Endothelial cell of umbilical vein (primary cell): ENCODE data around the gene MFGE8. TPM values are rescaled to one million over a fixed set of nuclear protein-coding genes. Genes with fewer than 3 reads are reported as not detected.

ENCODE experiments used
- BruUV-seq: library from RNA; stranded (reverse); fragments of 400-500 nt; replicated peaks from 2 replicates; lab custom pipeline; 2021; lab: Mats Ljungman, UMichigan
- CTCF ChIA-PET: fragments of 300-600, 350-600 bp; sonication (Branson Sonifier 250); formaldehyde crosslinking; loops from one replicate; lab custom pipeline; 2021; ENCODE audit warnings: antibody characterized with exemption, inconsistent platforms; lab: Charles Lee
- POLR2A ChIA-PET: fragments of 300-600, 350-600 bp; sonication (Branson Sonifier 250); formaldehyde crosslinking; loops from one replicate; lab custom pipeline; 2021; ENCODE audit warnings: antibody characterized with exemption, inconsistent platforms; lab: Charles Lee
- DNase-seq: peaks from one replicate; pipeline ENCODE4 v3.0.0-alpha.2; 2011; ENCODE audit warnings: low read depth, low spot score
- FAIRE-seq: peaks from 2 replicates; lab custom pipeline; 2011; peaks lifted over from hg19 to GRCh38; lab: Jason Lieb, UNC
- H2AFZ ChIP-seq: 2 replicates; pipeline ENCODE4 v1.6.0; 2012; ENCODE audit warnings: low read depth, low read length, control low read depth, inconsistent platforms
- H3K27ac ChIP-seq: 2 replicates; pipeline ENCODE4 v1.5.1; 2011; ENCODE audit warnings: low read depth, mild to moderate bottlenecking, control low read depth, low read length, moderate library complexity; ENCODE audit not compliant: insufficient read depth
- H3K27me3 ChIP-seq, 2 experiments: 2 replicates each; pipeline versions ENCODE4 v1.6.0 to v1.6.1; 2011; ENCODE audit warnings: low read length in 2 of 2, mixed read lengths in 1 of 2; ENCODE audit not compliant: control insufficient read depth in 2 of 2, insufficient read depth in 2 of 2
- H3K36me3 ChIP-seq, 2 experiments: 2 replicates in 1 of 2; 3 replicates in 1 of 2; pipeline ENCODE4 v1.5.1; 2011; ENCODE audit warnings: low read length in 2 of 2, mild to moderate bottlenecking in 1 of 2, moderate library complexity in 1 of 2; ENCODE audit not compliant: control insufficient read depth in 2 of 2, insufficient read depth in 2 of 2; ENCODE audit errors: extremely low read depth in 1 of 2
- H3K4me1 ChIP-seq: 3 replicates; pipeline ENCODE4 v1.5.1; 2011; ENCODE audit warnings: mild to moderate bottlenecking, low read length; ENCODE audit not compliant: control insufficient read depth, insufficient read depth; ENCODE audit errors: extremely low read depth
- H3K4me2 ChIP-seq: 2 replicates; pipeline ENCODE4 v1.6.1; 2011; ENCODE audit warnings: low read length, control low read depth, mixed read lengths; ENCODE audit not compliant: insufficient read depth
- H3K4me3 ChIP-seq, 3 experiments: fragments of 200-600 bp in 1 of 3; sonication (generic), shearing (Covaris generic) in 1 of 3; replicated peaks in 1 of 3; 2 replicates each; pipeline ENCODE4 v1.5.1; 2011 to 2016; ENCODE audit warnings: control low read depth in 3 of 3, low read length in 3 of 3, mild to moderate bottlenecking in 2 of 3, inconsistent platforms in 1 of 3, low read depth in 1 of 3, moderate library complexity in 1 of 3; ENCODE audit not compliant: insufficient read depth in 1 of 3
- H3K79me2 ChIP-seq: 2 replicates; pipeline ENCODE4 v1.6.0; 2012; ENCODE audit warnings: low read length, inconsistent platforms; ENCODE audit not compliant: control insufficient read depth, insufficient read depth
- H3K9ac ChIP-seq: replicated peaks from 2 replicates; pipeline ENCODE3; 2011; ENCODE audit warnings: low read length, control low read depth; ENCODE audit not compliant: insufficient read depth; ENCODE audit errors: extremely low read depth
- H3K9me1 ChIP-seq: replicated peaks from 3 replicates; pipeline ENCODE4 v1.6.0; 2011; ENCODE audit warnings: mild to moderate bottlenecking, low read length; ENCODE audit not compliant: control insufficient read depth, insufficient read depth; ENCODE audit errors: extremely low read depth
- H3K9me3 ChIP-seq: replicated peaks from 2 replicates; pipeline ENCODE4 v1.5.1; 2012; ENCODE audit warnings: low read length, inconsistent platforms; ENCODE audit not compliant: control insufficient read depth, insufficient read depth
- H4K20me1 ChIP-seq: replicated peaks from 2 replicates; pipeline ENCODE3; 2011; ENCODE audit warnings: mild to moderate bottlenecking, low read length; ENCODE audit not compliant: control insufficient read depth, insufficient read depth; ENCODE audit errors: extremely low read depth
- EZH2 ChIP-seq: IDR thresholded peaks from 2 replicates; pipeline ENCODE4 v1.6.1; 2012; ENCODE audit warnings: borderline replicate concordance, low read depth, mild to moderate bottlenecking, moderate library complexity, low read length, inconsistent platforms; ENCODE audit not compliant: severe bottlenecking
- FOS ChIP-seq: IDR thresholded peaks from 2 replicates; pipeline ENCODE4 v1.6.1; 2011; ENCODE audit warnings: mild to moderate bottlenecking, low read length, moderate library complexity, borderline replicate concordance; ENCODE audit not compliant: insufficient read depth
- GATA2 ChIP-seq: IDR thresholded peaks from 2 replicates; pipeline ENCODE4 v1.7.0; 2011; ENCODE audit warnings: low read depth, mild to moderate bottlenecking, moderate library complexity, mixed read lengths, low read length; ENCODE audit not compliant: insufficient read length, insufficient read depth
- JUN ChIP-seq: IDR thresholded peaks from 2 replicates; pipeline ENCODE4 v1.6.1; 2011; ENCODE audit warnings: borderline replicate concordance, low read depth; ENCODE audit not compliant: insufficient read length, insufficient read depth
- MYC ChIP-seq: IDR thresholded peaks from one replicate; pipeline ENCODE4 v1.6.1; 2011; ENCODE audit warnings: mild to moderate bottlenecking, low read depth, low read length
- POLR2A ChIP-seq: IDR thresholded peaks from 2 replicates; pipeline ENCODE4 v1.6.1; 2012; ENCODE audit warnings: low read depth, mild to moderate bottlenecking, control low read depth, low read length
- POLR2AphosphoS5 ChIP-seq: IDR thresholded peaks from 2 replicates; pipeline ENCODE4 v1.6.1; 2012; ENCODE audit warnings: low read depth, mild to moderate bottlenecking, control low read depth, low read length, moderate library complexity; ENCODE audit not compliant: insufficient read depth
- dilution Hi-C: fragments of 300-500 bp; cut with MboI; formaldehyde crosslinking; loops from one replicate; pipeline ENCODE4 v1.15.0; 2019; ENCODE audit warnings: low sequenced_read_pairs; ENCODE audit not compliant: extremely low pct_ligation_motif_present
- intact Hi-C: fragments of 100-400 bp; cut with micrococcal nuclease; formaldehyde crosslinking; loops from one replicate; pipeline ENCODE4 v1.10.0; 2022
- polyA plus RNA-seq, 4 experiments: library from polyadenylated mRNA; depleted of rRNA in 3 of 4; stranded (reverse) in 3 of 4; unstranded in 1 of 4; fragments of >200 nt; gene quantifications; 2 replicates each; pipeline versions ENCODE4 v1.2.1 to v1.2.3, GENCODE V29; 2011 to 2012; ENCODE audit warnings: missing spikeins in 1 of 4
- total RNA-seq: library from RNA; stranded (reverse); gene quantifications from 2 replicates; pipeline ENCODE4 v1.2.3, GENCODE V29; 2021
- TF ChIP-seq, protein P1 (sequence below), 2 donors: IDR thresholded peaks; 1 replicate in 1 of 2; 2 replicates in 1 of 2; pipeline ENCODE4 v1.5.1; 2011; ENCODE audit warnings: low read length in 2 of 2, mild to moderate bottlenecking in 2 of 2, moderate library complexity in 2 of 2, control low read depth in 1 of 2, inconsistent platforms in 1 of 2, low read depth in 1 of 2; ENCODE audit not compliant: insufficient read depth in 1 of 2; ENCODE audit errors: extremely low read depth in 1 of 2
- TF ChIP-seq, protein P2 (sequence below): IDR thresholded peaks from 2 replicates; pipeline ENCODE4 v1.6.1; 2011; ENCODE audit not compliant: insufficient read depth, insufficient read length

The MFGE8 gene
- total and polyA plus RNA-seq, 2 donors (not counting 3 experiments of a cell fraction or from before 2014, with no cell fraction given), result 108 to 117 TPM

DNA sequence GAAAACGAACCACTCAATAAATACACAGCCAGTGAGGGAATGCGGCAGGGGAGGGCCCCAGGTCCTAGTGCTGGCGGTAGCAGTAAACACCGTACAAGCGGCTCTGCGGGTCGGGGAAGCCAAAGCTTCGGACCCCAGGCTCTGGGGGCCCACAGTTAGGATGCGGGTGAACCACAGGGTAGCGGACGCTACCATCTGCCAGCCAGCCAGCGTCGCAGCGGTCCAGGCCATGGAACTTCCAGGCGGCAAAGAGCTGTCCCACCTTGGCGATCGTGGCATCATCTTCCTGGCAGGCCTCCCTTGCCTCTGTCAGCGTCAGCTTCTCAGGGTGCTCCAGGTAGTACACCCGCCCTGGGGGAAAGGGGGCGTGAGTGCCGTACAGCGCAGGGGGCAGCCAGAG, 35.3 kb downstream of the MFGE8 start:
- no peak overlapping the region for H2AFZ ChIP-seq
- no peaks in the 10 kb centered on the region for H3K9me3 ChIP-seq
- no peaks in the 10 kb centered on the region for H3K27me3 ChIP-seq
- H3K36me3 ChIP-seq, result peaks cover 0 to 35% of the 10 kb centered on the region in 2 experiments
- no peaks in the 10 kb centered on the region for H3K79me2 ChIP-seq
- DNase-seq (no peak), FAIRE-seq (no peak)
- POLR2A ChIA-PET, result no interaction called here
- no peak overlapping the region for H3K4me3 ChIP-seq
- no peak for TF ChIP-seq JUN
- no peak for TF ChIP-seq GATA2
- no peak for TF ChIP-seq EZH2
- no peak for TF ChIP-seq FOS
- TF ChIP-seq, protein P1, sequence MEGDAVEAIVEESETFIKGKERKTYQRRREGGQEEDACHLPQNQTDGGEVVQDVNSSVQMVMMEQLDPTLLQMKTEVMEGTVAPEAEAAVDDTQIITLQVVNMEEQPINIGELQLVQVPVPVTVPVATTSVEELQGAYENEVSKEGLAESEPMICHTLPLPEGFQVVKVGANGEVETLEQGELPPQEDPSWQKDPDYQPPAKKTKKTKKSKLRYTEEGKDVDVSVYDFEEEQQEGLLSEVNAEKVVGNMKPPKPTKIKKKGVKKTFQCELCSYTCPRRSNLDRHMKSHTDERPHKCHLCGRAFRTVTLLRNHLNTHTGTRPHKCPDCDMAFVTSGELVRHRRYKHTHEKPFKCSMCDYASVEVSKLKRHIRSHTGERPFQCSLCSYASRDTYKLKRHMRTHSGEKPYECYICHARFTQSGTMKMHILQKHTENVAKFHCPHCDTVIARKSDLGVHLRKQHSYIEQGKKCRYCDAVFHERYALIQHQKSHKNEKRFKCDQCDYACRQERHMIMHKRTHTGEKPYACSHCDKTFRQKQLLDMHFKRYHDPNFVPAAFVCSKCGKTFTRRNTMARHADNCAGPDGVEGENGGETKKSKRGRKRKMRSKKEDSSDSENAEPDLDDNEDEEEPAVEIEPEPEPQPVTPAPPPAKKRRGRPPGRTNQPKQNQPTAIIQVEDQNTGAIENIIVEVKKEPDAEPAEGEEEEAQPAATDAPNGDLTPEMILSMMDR (IDR thresholded peaks at IDR 0.05; ENCODE audit: extremely low read depth in 1 of 2, insufficient read depth in 1 of 2, low read depth in 1 of 2, low read length in 2 of 2), result no peak
- TF ChIP-seq POLR2A, result no peak
- TF ChIP-seq, protein P2, sequence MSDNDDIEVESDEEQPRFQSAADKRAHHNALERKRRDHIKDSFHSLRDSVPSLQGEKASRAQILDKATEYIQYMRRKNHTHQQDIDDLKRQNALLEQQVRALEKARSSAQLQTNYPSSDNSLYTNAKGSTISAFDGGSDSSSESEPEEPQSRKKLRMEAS, result no peak
- TF ChIP-seq MYC, result no peak
- TF ChIP-seq POLR2AphosphoS5, result no peak
- H3K27ac ChIP-seq, result no peak overlapping the region
- dilution Hi-C loops, result no loop called here
- no peaks in the 10 kb centered on the region for H3K9me1 ChIP-seq
- no peaks in the 10 kb centered on the region for H4K20me1 ChIP-seq
- no peak overlapping the region for H3K4me2 ChIP-seq
- H3K9ac ChIP-seq, result no peak overlapping the region
- intact Hi-C loops, result loop anchor here (1.0 kb wide), 3 partner anchors 19 to 254 kb away; no protein-coding TSS in a partner anchor
- BruUV-seq, result no TSS peak
- CTCF ChIA-PET, result interaction anchor here (1.0 to 5.3 kb wide), 13 partner anchors 8 to 410 kb away, joined by 3 to 29 read pairs (median 18); partner anchors contain the start of gene MRPS11
- H3K4me1 ChIP-seq, result no peaks in the 10 kb centered on the region
